Measurements from ENCODE around the gene LAT.
A peak's percentile ranks its signal among the peaks of the same experiment; 100 is the strongest.
"Not testable (repeated sequence)": the region's sequence is repeated elsewhere in the genome, so short reads cannot be mapped to it uniquely, and the experiment has no call there.

LAT gene

DNA sequence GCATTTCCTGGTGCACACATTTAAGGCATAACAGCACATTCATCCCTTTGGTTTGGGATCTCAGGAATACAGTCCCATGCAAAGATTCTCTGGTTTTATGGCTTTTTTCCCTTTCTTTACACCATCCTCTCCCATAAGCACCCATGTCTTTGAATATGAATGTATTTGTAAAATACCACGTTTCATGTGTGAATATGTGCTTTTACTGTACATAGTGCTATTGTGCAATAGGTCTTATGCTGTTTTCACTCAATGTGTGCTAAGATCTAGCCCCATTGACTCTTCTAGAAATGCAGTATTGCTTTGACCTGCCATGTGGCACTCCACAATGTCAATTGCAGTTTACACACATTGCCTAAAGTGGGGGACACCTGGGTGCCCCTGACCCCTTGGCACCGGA, 20.4 kb upstream of the LAT start:
- TF ChIP-seq, protein P1, sequence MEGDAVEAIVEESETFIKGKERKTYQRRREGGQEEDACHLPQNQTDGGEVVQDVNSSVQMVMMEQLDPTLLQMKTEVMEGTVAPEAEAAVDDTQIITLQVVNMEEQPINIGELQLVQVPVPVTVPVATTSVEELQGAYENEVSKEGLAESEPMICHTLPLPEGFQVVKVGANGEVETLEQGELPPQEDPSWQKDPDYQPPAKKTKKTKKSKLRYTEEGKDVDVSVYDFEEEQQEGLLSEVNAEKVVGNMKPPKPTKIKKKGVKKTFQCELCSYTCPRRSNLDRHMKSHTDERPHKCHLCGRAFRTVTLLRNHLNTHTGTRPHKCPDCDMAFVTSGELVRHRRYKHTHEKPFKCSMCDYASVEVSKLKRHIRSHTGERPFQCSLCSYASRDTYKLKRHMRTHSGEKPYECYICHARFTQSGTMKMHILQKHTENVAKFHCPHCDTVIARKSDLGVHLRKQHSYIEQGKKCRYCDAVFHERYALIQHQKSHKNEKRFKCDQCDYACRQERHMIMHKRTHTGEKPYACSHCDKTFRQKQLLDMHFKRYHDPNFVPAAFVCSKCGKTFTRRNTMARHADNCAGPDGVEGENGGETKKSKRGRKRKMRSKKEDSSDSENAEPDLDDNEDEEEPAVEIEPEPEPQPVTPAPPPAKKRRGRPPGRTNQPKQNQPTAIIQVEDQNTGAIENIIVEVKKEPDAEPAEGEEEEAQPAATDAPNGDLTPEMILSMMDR (conservative IDR thresholded peaks at IDR 0.05), result no peak
- no peak for TF ChIP-seq ZFX (IDR thresholded peaks at IDR 0.05)

DNA sequence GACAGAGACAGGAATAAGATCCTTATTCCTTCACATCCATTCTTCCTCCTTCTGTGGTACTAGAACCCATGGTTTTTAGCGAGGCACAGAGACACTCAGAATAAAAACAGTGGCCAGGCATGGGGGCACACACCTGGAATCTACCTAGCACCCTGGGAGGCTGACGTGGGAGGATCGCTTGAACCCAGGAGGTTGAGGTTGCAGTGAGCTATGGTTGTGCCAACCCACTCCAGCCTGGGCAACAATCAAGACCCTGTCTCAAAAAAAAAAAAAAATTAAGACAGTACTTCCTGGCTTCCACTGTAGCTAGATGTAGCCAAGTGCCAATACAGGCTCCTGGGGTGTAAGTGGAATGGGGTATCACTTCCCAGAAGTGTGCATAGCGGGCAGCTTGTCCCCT, 17.7 kb upstream of the LAT start:
- no peak for TF ChIP-seq ZFX (IDR thresholded peaks at IDR 0.05)
- TF ChIP-seq, protein P1 (conservative IDR thresholded peaks at IDR 0.05), result no peak
- no peak overlapping the region for H3K27ac ChIP-seq

More for the DNA sequence above, 20.4 kb upstream of the LAT start:
- H3K27ac ChIP-seq, result no peak overlapping the region

DNA sequence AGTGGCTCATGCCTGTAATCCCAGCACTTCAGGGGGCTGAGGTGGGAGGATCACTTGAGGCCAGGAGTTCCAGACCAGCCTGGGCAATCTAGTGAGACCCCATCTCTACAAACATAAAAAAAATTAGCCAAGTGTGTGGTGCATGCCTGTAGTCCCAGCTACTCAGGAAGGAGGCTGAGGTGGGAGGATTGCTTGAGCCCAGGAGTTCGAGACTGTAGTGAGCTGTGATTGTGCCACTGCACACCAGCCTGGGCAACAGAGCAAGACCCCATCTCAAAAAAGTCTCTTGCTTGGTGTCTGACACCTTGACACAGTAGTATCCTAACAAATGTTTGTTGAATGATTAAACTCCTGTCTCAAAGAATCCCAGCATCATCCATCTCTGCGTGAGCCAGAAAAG, 15.2 kb upstream of the LAT start:
- H3K27ac ChIP-seq, result not testable (repeated sequence)

DNA sequence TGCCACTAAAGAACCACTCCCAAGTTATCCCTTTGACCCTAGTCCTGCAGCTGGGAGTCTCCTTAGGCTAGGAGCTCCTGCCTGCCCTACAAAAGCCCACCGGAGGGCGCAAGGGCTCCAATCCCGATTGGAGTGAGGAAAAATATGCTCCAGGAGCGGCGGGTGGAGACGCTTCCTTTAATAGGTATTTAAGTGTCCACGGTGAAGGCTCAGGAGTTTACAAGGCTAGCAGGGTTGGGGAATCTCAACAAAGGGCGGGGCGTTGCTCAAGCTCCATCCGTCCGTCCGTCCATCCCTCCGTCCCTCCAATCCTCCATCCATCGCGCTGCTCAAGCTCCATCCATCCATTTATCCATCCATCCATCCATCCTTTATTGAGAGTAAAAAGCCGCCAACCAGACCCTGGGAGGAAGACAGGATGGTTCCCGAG, 10.8 kb upstream of the LAT start:
- peak overlapping the region; percentile 68 for H3K27ac ChIP-seq
- TF ChIP-seq ZFX (IDR thresholded peaks at IDR 0.05), result no peak
- TF ChIP-seq, protein P1 (conservative IDR thresholded peaks at IDR 0.05), result peak; percentile 70

DNA sequence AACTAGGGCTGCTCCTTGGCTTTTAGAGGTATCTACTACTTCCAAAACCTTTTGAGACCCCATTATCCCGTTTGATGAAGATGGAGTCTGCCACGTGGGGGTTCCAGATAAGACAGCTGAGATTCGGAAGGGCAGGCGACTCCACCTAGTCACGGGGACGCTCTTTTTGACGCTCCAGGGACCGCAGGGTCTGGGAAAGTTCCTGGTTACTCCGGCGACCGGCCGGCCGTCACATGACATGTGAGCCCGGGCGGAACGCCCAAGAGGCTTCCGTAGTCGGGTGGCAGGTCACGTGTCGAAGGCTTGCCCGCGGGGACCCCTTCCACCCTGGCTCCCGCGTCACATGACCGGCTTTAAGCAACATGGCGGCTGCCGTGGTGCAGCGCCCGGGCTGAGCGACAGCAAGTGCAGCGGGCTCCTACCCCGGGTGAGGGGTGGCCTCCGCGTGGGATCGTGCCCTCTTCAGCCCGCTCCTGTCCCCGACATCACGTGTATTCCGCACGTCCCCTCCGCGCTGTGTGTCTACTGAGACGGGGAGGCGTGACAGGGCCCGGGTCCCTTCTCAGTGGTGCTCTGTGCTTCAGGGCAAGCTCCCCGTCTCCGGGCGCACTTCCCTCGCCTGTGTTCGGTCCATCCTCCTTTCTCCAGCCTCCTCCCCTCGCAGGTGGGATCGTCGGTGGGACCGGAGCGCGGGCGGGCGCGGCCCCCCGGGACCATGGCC, 10.3 kb upstream of the LAT start, which contains the start of gene SPNS1:
Gene SPNS1 (plus strand): TSS at position 342 of the 721 bp plus-strand sequence. CDS start 374 bp downstream, at position 716.
- TF ChIP-seq ZFX (IDR thresholded peaks at IDR 0.05), result peak; percentile 69; the same call in 1 of the 2 replicates
- TF ChIP-seq, protein P1 (conservative IDR thresholded peaks at IDR 0.05), result no peak
- peak within 1 kb of the TSS; percentile 68 for H3K27ac ChIP-seq

DNA sequence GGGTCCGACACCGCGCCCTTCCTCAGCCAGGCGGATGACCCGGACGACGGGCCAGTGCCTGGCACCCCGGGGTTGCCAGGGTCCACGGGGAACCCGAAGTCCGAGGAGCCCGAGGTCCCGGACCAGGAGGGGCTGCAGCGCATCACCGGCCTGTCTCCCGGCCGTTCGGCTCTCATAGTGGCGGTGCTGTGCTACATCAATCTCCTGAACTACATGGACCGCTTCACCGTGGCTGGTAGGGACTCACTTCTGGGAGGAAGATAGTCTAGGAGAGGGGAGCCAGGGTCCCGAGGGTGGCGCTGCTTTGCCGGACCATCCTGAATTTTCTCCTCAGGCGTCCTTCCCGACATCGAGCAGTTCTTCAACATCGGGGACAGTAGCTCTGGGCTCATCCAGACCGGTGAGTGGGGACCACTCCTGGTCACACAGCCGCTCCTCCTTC, 9.7 kb upstream of the LAT start:
- H3K27ac ChIP-seq, result peak overlapping the region; percentile 68
- TF ChIP-seq, protein P1 (conservative IDR thresholded peaks at IDR 0.05), result no peak
- TF ChIP-seq ZFX (IDR thresholded peaks at IDR 0.05), result 0 out of 2 replicates have a peak, but pooled peaks have one; percentile 17

DNA sequence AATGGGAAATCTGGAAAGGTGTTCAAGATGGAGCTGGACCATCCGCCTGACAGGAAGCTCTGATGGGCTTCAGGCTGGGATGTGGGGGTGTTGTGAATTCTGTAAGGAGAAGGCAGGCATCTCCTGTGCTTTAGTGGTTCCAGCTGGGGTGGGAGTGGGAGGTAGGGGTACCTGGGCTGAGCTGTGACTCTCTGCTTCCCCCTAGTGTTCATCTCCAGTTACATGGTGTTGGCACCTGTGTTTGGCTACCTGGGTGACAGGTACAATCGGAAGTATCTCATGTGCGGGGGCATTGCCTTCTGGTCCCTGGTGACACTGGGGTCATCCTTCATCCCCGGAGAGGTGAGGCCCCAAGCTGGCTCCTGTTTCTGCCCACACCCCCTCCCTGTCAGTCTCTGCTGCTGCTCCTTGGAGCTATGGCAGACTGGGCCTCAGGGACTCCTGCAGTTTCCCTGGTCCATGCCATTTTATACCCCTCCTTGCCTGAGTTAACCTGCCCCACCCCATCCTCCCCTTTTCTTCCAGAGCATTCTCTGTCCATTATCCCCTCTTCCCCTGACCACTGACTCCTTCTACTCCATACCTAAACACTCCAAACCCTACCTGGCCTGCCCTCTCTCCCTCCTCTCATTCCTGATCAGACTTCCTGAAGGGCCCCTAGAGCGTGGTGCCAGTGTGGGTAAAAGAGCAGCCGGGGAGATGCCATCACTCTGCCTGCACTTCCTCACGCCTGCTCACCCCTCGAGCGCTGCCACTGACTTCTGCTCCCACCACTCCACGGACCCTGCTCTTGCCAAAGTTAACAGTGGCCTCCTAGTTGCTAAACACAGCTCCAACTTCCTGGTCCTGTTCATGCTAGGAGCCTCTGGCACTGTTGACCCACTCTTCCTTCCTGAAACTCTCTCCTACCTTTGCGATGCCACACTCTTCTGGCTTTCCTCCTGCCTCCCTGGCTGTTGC, 6.9 kb upstream of the LAT start:
- TF ChIP-seq, protein P1 (conservative IDR thresholded peaks at IDR 0.05), result peak; percentile 87
- no peak for TF ChIP-seq ZFX (IDR thresholded peaks at IDR 0.05)
- no peak overlapping the region for H3K27ac ChIP-seq
